Measurements from ENCODE around the gene PRTFDC1.

The PRTFDC1 gene

DNA sequence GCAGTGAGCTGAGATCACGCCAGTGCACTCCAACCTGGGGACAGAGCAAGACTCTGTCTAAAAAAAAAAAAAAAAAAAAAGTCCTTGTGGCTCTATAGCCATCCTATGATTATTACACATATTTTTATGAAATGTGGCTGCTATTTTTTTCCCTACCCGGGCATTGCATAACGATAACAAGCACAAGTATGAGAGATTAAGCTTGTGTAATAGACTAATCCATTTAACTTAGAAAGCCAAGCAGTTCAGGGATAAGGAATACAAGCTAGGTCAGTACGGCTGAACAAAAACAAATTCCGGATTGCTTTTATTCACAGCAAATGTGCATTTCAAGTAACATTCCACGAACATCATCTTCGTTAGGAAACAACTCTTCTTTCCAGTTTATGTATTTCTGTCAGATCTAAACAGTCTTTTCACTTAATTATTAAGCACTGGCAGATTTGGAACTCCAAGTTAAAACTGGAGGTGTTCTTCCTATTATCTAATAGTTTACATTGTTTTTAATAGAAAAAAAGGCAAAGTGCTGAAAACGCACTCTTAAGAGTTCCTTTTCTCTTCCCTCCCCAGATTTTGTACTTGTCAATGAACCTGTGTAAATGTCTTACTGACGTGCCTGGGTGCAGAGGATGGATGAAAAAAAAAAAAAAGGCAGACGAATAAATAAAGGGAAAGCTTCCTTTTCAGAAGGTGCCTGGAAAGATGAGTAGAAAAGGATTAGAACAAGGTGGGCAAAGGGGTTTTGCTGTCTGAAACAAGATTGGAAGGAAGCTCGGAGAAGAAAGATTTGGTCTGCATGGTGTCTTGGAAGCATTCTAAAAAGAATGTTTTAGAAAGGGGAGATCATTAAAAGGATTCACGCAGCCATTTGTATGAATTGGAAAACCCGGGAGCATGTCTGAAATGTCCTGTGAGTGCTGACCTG lies 81.1 kb downstream of the PRTFDC1 start:
- no peak for DNase-seq

DNA sequence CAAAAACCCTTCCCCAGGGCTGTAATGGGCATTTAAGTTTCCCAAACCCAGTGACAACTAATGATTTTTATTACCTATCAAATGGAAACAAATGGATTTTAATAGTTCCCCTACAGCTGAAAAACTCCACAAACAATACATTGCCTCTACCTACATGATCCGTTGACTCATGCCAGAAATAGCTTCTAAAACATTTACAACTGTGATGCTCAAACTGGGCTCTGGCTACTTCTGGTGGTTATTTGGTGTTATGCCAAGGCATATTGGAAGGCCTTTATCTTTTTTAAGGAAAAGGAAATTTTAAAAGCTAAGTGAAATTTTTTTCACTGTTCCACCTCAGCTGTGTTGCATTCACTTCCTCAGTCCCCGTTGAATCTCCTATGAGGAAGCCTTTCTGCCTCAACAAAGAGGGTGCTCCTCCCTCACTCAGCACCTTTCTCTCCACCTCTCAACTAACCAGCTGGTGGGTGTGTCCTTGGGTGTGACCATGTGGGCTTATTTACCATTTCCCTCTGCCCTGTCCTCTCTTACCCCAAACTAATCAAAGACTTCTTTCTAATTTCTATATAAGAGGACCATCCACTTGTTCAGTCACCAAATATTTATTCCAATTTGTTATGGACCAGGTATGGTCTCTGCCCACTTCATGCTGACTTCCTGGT lies 82.9 kb downstream of the PRTFDC1 start:
- DNase-seq, result no peak

DNA sequence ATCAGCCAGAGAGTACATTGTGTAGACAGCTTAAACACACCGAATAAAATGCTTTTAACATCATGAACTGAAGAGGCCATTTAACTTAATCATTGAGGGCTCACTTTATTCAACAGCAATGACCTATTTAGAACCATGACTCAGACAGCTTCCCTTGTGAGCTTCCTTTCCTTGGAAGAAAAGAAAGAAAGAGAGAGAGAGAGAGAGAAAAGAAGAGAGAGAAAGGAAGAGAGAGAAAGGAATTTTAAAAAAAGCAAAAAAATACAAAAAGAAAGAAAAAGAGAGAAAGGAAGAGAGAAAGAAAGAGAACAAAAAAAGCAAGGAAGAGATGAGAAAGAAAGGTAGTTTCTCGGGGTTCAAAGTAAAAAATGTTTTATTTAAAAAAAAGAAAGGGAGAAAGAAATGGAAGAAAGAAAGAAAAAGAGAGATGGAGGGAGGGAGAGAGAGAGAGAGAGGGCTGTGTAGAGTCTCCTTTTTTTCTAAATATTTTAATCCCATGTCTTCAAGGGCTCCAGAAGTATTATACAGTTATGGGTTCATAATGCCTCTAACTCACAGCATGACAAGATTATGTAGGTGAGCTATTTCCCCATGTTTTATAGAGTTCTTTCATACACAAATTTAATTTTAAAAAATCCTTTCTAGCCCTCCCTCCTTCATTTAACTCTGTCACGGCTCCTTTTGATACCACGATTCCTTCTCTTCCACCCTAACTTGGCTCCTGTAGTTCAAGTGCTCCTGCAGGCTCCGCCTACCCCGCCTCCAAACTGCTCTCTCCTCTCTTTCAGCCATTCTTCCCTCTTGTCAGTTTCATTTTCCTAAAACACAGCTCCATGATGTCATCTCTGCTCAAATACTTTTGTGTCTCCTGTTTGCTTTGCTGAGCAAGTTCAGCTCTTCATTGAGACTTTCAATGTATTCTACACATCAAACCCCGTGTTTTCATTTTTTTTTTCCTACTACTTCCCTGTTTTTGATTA lies 85.5 kb downstream of the PRTFDC1 start:
- DNase-seq, result no peak

DNA sequence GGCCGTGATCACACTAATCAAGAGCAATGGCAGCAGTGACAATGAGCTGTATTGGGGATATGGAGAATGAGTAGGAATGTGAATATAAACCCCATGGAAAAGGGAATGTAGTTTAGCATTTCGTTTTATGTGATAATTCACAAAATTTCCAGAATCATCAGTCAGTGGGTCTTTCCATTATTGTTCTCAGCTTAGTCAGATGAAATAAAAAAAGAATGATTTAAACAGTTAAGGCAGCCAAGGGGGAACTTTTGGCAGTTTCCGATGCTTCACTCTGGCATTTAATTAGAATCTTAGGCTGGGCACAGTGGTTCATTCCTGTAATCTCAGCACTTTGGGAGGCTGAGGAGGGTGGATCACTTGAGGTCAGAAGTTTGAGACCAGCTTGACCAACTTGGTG lies 86.6 kb downstream of the PRTFDC1 start:
- DNase-seq, result no peak

DNA sequence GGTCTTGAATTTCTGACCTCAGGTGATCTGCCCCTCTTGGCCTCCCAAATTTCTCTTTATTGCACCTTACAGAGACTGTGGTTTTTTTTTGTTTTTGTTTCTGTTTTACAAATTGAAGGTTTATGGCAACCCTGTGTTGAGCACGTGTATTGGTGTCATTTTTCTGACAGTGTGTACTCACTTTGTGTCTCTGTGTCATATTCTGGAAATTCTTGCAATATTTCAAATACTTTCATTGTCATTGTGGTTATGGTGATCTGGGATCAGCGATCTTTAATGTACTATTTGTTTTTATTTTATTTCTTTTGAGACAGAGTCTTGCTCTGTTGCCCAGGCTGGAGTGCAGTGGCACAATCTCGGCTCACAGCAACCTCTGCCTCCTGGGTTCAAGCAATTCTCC lies 89.8 kb downstream of the PRTFDC1 start:
- DNase-seq, result no peak

GRCh38 chr10:24858288-24859270 lies 93.8 kb downstream of the PRTFDC1 start:
- DNase-seq, result no peak

DNA sequence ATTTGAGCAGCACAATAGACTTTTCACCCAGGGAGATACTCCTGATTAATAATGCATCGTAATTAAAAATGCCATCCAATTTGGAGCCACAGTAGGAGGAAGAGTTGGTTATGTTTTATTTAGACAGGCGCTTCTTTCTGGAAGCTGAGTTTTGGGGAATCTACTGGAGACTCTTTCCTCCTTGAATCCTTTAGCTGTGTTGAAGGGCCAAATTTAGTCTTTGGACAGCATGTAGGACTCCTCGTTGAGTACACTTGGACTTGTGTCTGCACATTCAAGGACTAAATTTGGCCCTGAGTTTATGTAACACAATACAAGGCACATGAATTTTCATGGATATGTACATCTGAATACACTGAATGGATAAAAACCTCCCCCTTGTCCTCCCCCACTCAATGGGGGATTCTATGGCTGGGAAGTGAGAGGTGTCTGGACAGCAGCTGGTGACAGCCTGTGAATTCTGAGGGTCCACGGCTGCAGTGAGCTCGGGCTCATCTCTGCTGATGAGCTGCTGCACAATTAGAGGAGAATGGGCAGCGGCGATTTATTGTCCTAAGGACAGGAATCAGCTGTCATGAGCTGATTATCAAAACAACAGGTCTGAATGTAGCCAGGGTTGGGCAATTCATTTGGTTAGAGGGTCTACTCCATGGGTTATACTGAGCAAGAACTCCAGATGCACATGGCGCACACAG lies 95.2 kb downstream of the PRTFDC1 start:
- no peak for DNase-seq

- DNase-seq, result no peak
These were observed 98.2 kb downstream of the PRTFDC1 start for GRCh38 chr10:24854256-24854655.

- DNase-seq, result no peak
These were observed 98.7 kb downstream of the PRTFDC1 start for GRCh38 chr10:24853661-24854060.

GRCh38 chr10:24851629-24852028 lies 100.8 kb downstream of the PRTFDC1 start:
- DNase-seq, result peak; percentile 53

DNA sequence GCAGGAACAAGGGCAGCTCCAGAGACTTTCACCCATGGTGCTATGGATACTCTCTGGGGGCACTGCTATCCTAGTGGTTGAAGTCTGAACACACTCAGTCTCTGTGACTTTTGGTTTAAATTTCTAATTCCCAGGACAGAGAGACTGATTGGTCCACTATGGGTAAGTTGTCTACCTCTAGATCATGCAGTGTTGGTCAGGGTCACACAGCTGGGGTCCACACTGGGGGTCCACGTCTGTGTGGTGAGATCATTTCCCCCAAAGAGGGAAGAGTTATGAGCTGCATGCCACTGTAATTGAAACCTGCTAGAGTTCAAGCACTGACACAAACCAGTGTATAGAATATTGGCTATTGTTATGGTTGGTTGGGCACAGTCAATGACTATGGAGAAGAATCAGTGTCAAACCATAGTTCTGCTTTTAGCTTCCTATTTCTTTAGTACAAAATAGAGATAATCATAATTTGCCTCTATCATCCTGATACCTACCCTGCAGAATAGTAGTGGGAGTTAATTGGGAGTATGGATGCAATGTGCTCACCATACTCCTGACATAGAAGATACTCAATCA lies 101.6 kb downstream of the PRTFDC1 start:
- no peak for DNase-seq

- DNase-seq, result no peak
These were observed 102.7 kb downstream of the PRTFDC1 start for GRCh38 chr10:24849501-24850299.

GRCh38 chr10:24849051-24849450 lies 103.4 kb downstream of the PRTFDC1 start:
- DNase-seq, result no peak

DNA sequence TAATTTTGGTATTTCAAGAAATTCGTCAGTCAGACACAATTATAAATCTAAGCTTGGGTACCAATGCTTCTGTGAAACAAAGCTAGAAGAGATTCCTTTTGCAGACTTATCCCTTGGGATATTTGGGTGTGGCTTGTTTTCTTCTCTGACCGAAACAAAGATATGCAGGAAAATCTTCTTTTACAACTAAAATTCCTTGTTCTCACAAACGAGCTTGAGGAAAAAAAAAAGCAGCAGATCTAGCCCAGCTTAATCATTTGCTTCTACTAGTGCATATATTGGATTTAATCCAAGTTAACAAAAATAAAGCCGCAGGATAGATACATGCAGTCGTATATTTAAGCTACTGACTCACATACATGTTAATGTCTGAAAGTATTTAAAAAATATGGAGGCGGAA lies 104.2 kb downstream of the PRTFDC1 start:
- no peak for DNase-seq

- no peak for DNase-seq
These were observed 105.0 kb downstream of the PRTFDC1 start for GRCh38 chr10:24847112-24848070.

GRCh38 chr10:24844742-24845141 lies 107.7 kb downstream of the PRTFDC1 start:
- no peak for DNase-seq

GRCh38 chr10:24843256-24843655 lies 109.2 kb downstream of the PRTFDC1 start:
- DNase-seq, result no peak

- DNase-seq, result no peak
These were observed 109.5 kb downstream of the PRTFDC1 start for GRCh38 chr10:24842856-24843255.

DNA sequence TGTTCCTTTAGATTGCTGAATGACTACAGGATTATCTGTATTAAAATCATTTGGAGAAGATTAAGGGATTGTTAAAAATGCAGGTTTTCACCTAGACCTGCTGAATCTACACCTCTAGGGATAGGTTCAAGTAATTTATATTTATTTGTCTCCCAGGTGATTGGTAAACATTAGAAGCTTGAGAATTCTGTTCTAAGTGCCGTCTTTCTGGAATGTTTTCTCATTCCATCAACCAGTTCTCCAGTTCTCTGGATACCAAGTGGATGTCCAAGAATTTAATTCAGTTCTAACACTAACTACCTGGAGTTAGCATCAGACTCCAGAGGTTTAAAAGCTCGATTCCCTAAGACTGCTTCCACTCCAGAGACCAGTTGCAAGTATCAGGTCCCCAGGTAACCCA lies 110.9 kb downstream of the PRTFDC1 start:
- DNase-seq, result no peak

Measured in NCI-H510A (cell line).